Muscle of arm (tissue), 12 donors: Measurements from ENCODE around the gene LAPTM4A. TPM values are rescaled to one million over a fixed set of nuclear protein-coding genes. Genes with fewer than 3 reads are reported as not detected.
"Not testable (repeated sequence)": the region's sequence is repeated elsewhere in the genome, so short reads cannot be mapped to it uniquely, and the experiment has no call there.

Source experiments
- DNase-seq: peaks from one replicate; pipeline ENCODE4 v3.0.0-alpha.2; 2013
- polyA plus RNA-seq, 12 donors: library from polyadenylated mRNA; unstranded; fragments of 120-200 nt; gene quantifications; one replicate each; pipeline ENCODE4 v1.2.1, GENCODE V29; 2013; ENCODE audit not compliant: insufficient read length in 12 of 12

LAPTM4A gene
- polyA plus RNA-seq, 12 donors, result 297 to 476 (median 385) TPM; not detected in 1

DNA sequence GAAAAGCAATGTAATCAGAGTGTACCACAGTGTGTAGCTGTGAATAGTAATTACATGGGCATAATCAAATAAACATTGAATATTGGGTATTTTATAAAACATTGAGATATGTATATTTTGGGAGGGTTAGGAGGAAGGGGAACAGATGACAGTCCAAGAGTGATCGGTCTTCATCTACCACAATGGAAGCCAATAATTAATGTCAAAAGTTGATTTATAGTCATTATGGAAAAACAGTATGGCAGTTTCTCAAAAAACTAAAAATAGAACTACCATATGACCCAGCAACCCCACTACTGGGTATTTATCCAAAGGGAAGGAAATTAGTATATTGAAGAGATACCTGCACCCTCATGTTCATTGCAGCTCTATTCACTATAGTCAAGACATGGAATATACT, 5.8 kb upstream of the LAPTM4A start:
- no peak for DNase-seq

DNA sequence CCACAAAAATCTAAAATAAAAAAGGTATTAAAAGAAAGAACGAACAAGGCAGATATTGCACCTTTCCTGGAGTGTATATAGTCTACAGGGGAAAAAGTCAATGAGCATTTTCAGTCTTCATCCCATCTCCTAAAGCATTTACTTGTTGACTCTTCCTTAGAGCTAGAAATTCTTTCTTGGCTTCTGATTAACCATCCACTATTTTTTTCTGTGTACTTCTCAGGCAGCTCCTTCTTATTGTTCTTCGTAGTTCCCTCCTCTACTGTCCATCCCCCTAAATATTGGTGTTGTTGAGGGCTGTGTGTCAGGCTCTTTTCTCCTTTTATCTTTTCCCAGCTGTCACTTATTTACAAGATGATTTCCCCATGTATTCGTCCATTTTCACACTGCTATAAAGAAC, 3.5 kb upstream of the LAPTM4A start:
- DNase-seq, result no peak

DNA sequence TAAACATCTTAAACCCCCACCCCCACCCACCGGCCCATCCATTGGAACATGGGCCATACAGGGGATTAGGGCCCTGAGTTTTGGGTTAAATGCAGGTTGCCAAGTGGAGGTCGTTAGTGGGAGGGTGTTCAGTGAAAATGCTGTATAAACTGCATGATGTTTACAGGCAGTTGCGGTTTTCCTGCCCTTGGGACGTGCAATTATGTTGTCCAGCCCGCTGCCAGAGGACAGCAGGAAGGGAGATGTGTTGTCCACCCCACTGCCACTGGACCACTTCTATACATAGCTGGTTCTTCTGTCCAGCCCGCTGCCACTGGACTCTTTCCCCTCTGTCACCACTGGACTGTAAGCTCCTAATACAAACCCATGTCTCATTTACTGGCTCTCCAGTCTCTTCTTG, 2.7 kb upstream of the LAPTM4A start:
- no peak for DNase-seq

DNA sequence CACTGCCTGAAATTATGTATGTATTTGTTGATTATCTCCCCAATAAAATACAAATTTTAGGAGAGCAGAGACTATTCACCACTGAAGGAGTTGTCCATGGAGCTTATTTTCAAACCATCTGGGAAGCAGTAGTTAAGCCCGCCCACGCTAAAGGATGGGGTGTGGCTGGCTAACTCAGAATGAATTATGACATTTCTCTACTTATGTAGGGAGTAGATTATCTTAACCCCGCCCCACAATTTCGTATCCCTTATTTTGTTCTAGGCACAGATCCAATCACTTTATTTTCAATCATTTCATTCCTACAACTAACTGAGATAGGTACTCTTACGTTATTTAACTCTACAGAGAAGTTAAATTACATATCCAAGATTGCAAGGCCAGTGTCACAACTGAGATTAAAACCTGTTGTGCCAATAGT, 1.4 kb upstream of the LAPTM4A start:
- DNase-seq, result peak; percentile 78

DNA sequence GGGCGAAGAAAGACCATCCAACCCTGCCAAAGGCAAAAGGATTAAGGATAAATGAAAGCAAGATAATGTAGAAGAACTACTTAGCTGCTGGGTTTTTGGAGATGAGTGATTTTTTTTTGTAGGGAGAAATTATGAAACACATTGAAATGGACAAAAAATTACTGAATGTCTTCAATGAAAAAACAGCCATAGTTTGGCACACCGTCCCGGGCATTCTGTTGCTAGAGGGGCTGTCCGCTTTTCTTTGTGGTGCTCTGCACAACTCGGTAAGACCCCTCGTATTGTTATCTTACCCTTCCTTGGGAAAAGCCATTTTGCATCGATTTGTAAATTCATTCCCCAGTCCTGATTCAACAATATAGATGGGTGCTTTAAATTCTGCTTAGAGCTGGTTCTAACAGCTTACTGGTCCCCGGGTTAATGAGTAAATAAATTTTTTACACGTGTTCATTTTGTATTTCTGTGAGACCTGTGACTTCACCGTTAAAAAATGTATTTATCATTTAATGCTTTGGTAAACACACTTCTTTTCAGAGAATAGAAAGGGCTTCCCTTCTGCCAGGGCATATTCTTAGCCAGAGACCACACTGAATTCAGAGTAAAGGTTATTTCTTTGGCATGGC, 912 bp upstream of the LAPTM4A start:
- no peak for DNase-seq

DNA sequence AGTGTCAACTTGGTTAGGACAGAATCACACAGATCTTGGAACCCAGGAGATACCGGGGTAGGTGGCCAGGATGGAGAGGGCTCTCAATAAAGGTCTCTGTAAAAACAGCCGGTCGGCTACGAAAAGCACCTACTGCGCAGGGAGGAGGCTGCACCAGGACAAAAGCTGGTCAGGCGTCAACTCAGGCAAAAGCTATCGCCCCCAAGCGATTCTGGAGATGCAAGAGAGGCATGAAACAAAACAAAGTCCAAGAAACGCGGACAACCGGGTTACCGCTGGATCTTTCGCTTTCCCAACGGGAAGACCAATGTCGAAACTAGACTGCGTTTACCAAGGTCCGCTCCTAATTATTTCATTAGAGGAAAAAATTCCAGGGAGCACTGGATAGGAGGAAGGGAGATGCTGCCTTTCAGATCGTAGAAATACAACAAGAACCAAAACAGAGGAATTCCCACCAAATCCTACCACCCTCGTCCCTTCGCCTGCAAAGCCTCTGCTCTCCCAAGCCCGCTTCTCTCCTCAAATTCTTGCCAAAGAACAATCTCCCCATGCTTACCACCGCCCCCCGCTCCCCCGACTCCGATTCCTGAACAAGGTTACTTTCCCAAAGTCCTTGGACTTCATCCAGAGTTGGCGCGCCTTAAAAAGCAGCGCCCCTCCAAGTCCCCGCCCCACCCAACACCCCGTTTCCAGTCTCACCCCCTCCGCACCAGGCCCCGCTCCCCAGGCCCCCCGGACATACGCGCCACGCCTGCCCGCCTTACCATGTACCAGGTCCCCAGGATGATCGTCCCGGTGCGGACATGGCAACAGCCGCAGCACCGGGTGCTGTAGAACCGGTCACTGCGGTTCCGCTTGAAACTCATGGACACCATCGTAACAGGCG, 539 bp downstream of the LAPTM4A start:
- DNase-seq, result peak; percentile 69

DNA sequence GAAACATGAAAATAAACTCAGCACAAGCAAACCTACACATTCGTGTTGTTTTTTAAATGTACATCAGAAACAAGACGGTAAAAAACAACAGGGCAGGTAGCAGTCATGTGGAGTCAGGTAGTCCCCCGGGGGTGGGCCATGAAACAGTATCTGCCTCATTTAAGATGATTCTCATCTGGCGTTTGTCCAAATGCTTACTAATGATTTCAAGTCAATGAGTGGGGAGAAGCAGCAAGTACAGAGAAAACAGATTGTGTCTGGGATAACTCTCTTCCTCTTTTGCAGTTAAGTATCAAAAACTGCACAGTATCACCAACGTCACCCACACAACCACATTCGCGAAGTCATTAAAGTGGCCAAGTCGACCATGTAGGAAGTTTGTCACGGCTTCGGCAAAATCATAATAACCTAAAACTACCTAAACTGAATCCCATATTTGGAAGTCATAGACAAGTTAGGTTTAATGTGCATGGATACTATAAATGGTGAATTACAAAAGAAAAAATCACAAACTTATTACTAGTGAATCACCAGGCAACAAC, 1.3 kb downstream of the LAPTM4A start:
- peak; percentile 71 for DNase-seq

DNA sequence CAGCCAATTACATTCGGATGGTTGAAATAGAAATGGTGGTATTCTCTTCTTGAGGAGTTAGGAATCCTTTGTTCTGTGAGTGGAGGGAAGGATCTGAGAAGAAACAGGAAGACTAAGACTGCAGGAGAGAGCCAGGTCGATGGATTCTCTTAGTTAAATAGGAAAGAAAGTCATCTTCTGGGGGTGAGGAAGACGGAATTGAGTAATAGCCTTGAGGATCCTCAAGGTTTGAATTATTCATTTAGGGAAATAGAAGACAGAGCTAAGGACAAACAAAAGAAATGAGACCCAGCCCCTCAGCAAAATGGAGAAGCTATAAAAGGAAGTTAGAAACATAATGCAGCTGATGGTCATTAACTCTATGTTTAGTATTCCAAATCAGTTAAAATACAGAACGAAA, 1.8 kb downstream of the LAPTM4A start:
- DNase-seq, result peak; percentile 38

DNA sequence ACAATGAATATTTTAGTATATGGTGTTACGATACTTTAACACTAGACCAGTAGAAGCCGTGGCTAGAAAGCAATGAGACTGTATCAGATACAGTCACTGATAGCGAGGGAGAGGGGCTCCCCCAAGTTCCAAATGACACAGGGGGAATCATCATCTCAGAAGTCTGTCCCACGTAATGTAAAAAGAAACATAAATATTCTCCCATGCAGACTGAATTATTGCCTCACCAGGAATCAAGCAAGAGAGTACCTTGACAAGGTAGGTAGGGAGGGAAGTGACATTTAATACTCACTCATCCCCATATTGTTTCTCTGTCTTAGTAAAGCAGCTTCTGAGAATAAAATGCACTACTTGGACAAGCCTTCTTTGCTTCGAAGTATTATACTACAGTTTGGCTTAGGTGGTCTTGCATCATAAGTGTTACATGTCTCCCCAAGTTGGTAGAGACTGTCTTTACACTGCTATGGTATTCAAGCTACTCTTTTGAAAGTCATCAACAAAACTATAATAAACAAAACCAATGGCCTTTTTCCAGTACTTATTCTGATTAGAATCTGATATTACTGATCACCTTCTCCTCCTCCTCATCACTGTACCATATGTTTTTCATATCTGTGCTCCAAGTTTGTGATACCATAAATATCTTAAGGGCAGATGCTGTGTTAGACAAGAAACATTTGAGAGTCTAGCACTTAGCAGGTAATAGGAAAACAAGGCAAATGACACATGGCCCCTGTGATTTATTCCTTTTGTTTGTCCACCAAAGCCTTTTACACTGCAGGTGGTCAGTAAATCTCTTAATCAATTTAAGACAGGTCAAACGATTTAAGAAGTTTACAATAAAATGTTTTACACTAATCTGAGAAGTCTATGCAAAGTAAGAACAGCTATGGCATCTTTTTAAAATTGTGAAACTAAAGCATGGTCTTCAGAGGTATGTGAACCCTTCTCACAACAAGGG, 2.7 kb downstream of the LAPTM4A start:
- no peak for DNase-seq

DNA sequence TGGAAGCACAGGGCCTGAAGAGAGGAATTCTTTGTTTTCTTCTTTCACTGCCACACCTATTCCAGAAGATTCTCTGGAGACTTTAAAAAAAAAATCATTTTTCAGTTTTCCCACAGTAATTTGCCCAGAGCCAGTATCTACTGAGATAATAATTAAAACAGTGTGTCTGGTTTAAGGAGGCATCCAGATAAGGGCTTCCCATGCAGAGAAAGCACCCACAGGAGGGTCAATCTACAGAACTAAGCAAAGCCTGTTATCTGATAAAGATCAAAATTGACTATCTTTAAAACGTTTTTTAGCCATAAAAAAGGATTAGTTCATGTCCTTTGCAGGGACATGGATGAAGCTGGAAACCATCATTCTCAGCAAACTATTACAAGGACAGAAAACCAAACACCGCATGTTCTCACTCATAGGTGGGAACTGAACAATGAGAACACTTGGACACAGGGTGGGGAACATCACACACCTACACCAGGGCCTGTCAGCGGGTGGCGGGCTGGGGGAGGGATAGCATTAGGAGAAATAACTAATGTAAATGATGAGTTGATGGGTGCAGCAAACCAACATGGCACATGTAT, 5.6 kb downstream of the LAPTM4A start:
- not testable (repeated sequence) for DNase-seq

DNA sequence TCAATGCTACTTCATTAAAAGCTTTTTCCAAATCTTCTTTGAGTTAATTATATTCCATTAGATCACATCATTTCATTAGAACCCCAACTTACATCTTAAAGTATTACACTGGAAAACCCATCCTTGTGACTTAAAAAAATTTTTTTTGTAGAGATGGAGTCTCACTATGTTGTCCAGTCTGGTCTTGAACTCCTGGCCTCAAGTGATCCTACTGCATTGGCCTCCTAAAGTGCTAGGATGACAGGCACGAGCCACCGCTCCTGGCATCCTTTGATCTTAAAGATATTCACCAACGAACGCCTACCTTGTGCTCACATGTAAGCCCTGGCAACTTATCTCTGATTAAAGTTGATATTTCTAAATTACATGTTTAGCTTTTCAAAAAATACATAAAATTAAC, 6.7 kb downstream of the LAPTM4A start:
- DNase-seq, result no peak

DNA sequence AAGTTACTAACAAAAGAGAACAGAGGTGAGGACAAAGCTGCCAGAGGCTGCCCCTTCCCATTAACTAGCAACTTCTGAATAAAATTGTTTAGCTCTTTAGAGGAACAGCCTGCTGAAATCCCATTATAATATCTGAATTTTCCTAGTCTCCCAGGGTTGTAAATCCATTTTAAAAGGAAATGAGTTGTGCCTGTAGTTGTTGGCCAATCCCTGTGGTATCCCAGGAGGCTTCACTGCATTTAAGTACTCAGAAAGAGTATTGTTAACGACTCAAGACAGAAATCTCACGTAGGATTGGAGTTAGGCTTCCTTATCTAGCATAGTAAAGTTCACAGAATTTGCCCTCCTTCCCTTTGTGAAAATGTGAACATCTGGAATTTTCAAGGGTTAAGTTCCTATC, 8.9 kb downstream of the LAPTM4A start:
- no peak for DNase-seq

DNA sequence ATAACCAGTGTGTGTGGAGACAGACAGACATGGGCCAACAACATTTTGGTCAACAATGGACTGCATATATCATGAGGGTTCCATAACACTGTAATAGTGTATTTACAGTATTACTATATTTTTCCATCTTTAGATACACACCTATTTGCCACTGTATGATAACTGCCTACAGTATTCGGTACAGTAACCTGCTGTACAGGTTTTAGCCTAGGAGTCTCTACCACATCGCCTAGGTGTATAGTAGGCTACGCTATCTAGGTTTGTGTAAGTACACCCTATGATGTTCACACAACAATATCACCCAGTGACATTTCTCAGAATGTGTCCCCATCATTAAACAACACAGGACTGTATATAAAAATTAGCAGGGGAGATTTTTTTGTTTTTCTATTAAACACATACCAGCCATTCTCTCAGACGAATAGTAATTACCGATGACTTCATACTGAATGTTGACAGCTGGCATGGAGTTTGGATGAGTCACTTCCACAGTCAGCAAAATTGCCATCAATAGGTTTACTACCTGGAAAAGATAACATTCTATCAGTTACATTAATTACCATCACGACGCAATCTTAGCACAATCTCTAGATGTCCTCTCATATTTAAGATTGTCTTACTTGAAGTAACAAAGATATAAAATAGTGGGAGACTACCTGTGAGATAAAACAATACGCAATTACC, 10.8 kb downstream of the LAPTM4A start:
- no peak for DNase-seq

DNA sequence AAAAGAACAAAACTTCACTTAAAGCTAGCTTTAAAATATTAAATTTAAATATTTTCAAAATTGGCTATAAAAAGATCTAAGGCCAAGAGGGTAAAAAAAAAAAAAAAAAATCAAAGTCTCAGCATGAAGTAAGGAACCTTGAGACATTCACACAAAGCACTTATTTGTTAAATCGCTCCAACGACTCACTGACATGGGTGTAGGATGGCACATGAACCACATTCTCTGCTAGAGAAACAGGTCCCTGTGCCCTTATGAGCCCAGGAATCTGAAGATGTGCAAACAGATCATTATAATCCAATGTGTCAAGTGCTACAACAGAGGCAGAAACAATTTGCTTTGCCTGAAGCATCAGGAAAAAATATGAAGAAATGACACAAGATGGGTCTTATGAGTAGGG, 13.8 kb downstream of the LAPTM4A start:
- no peak for DNase-seq

DNA sequence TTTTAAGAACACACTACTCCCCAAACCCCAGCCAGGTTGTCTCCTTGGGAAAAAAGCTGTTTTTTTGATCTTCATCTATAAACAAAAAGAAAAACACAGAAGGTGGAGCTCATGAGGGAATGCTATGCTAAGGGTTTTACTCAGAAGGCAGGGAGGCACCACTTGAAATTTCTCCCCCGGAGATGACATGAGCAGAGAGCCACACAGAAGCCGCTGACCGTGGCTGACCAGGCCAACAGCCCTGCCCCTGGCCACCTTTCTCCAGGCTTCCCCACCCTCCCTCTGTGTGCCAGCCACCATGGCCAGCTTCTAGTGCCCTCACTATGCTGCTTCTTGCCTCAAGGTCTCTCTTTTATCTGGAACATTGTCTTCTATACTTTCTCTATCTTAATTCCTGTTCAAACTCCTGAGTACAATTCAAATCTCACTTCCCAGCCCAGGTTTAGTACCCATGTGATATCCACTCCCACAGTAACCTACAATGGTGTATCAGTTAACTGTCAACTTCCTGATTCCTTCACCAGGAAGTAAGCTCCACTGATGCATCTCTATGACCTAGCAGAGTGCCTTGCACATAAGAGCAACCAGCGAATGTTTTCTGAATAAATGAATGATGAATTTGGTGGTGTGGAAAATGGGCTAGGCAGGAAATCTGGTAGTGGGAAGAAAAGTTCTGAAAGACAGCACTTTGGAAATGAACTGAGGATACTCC, 15.3 kb downstream of the LAPTM4A start:
- no peak for DNase-seq

DNA sequence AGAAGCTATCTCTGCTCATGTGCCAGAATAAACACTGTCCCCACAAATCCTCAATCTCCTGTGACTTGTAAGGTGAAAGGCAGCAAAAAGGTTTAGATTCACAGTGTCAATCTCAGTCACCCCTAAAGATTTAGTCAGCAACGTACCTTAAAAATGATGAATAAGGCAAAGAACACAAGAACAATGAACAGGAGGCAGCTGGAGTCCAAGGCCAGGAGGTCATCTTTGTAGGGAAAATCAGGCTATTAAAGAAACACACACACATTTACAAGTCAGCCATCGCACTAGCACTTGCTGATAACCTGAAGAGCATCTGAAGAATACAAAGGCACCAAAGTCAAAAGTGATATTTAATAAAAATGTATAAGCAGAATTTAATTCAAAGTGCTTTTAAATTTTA, 16.6 kb downstream of the LAPTM4A start:
- no peak for DNase-seq

DNA sequence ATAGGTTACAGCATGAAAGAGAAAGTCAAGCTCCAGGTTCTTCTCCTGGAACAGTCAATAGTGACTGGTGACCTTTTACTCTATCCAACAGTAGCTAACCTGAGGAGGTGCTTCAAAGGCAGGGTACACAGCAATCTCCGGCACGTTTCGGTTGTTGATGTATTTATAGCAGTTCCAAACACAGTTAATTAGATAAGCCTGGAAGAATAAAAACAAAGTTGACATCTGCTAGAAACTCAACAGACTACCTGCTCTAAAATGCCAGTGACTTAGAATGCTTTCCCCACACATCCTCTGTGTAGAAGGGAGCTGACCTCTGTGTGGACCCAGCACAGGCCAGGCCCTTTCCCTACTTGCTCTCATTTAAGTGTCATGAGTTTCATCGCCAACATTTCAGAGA, 17.2 kb downstream of the LAPTM4A start:
- no peak for DNase-seq

DNA sequence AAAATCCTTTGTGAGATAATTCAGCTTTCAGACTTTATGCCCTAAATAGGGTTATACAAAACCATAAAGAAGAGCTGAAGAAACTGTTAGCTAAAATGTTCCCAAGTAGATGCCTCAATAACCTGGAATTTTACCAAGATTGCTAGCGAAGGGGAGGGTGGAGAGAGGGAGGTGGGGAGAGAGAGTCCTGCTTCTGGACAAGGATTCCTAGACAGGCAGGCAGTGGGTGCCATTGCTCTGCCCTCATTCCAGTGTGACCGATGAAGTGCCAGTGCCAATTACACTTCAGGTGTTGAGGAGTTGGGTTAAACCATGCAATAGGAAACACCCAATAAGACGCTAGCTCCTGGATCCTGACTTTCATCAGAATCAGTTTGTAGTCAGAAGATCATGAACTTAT, 18.1 kb downstream of the LAPTM4A start:
- no peak for DNase-seq

DNA sequence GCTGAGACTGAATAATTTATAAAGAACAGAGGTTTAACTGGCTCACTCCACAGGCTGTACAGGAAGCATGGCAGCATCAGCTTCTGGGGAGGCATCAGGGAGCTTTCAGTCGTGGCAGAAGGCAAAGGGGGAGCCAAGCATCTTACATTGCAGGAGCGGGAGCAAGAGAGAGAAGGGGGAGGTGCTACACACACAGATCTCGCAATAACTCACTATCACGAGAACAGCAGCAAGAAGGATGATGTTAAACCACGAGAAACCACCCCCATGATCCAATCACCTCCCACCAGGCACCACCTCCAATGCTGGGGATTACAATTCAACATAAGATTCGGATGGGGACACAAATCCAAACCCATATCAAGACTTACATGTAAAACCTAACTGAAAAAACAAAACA, 21.2 kb downstream of the LAPTM4A start:
- DNase-seq, result no peak

DNA sequence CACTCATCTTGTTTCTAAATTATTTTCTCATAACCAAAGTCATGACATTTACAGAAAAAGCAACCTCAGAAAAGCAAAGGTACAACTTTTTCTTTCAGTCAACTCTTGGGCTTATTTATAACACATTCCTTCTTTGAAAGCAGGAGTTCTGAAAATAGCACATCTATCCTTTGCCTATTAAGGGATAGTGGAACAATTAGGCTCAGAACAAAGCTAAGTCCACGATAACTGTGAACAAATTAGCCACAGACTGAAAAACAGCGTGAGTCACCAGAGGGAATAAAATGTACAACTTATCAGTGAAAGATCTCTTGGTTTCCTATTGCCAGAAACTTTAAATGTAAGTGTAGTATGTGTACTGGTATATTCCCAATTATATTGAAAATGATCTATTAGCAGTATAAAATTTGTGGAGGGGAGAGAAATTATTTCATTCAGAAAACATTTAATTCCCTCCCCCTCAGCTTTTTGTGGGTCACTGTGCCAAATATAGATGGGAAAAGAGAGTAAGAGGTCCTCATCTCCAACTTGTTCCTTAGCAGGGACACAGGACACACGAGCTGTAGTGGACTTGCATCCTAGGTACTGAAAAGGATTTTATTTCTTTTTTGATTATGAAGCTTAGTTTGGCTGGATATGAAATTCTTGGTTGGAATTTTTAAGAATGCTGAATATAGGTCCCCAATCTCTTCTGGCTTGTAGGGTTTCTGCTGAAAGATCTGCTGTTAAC, 23.6 kb downstream of the LAPTM4A start:
- no peak for DNase-seq
